Spleen (tissue), 11 donors: ENCODE results near the gene FUT8. TPM values are rescaled to one million over a fixed set of nuclear protein-coding genes. Genes with fewer than 3 reads are reported as not detected.

ENCODE experiments used
- DNase-seq: peaks from one replicate; pipeline ENCODE4 v3.0.0-alpha.2; 2020
- H3K27ac ChIP-seq, 8 donors: fragments of 200-600 bp; sonication (generic) in 7 of 8; 1 replicate in 4 of 8; 2 replicates in 4 of 8; pipeline versions ENCODE4 v1.5.0 to v1.8.0; 2016 to 2021; ENCODE audit warnings: inconsistent platforms in 4 of 8, mild to moderate bottlenecking in 4 of 8, moderate library complexity in 1 of 8
- H3K27me3 ChIP-seq, 7 donors: fragments of 200-600 bp; sonication (generic) in 6 of 7; replicated peaks in 1 of 7; 1 replicate in 4 of 7; 2 replicates in 3 of 7; pipeline versions ENCODE4 v1.5.0 to v1.8.0; 2016 to 2021; ENCODE audit warnings: inconsistent platforms in 3 of 7, mild to moderate bottlenecking in 1 of 7
- H3K36me3 ChIP-seq, 6 donors: fragments of 200-600 bp; sonication (generic) in 5 of 6; 1 replicate in 4 of 6; 2 replicates in 2 of 6; pipeline versions ENCODE4 v1.5.0 to v1.8.0; 2016 to 2021; ENCODE audit warnings: inconsistent platforms in 2 of 6
- H3K4me1 ChIP-seq, 6 donors: fragments of 200-600 bp; sonication (generic) in 5 of 6; 1 replicate in 3 of 6; 2 replicates in 3 of 6; pipeline versions ENCODE4 v1.5.0 to v1.8.0; 2016 to 2021; ENCODE audit warnings: inconsistent platforms in 3 of 6
- H3K4me3 ChIP-seq, 8 donors: fragments of 200-600 bp; sonication (generic) in 7 of 8; 1 replicate in 4 of 8; 2 replicates in 4 of 8; pipeline versions ENCODE4 v1.5.0 to v1.8.0; 2016 to 2021; ENCODE audit warnings: inconsistent platforms in 4 of 8, mild to moderate bottlenecking in 4 of 8, moderate library complexity in 2 of 8
- H3K9me3 ChIP-seq, 8 donors: fragments of 200-600 bp; sonication (generic) in 7 of 8; 1 replicate in 4 of 8; 2 replicates in 4 of 8; pipeline versions ENCODE4 v1.5.0 to v1.8.0; 2016 to 2021; ENCODE audit warnings: inconsistent platforms in 4 of 8
- POLR2A ChIP-seq, 3 donors: fragments of 450-650 bp; IDR thresholded peaks; one replicate each; pipeline ENCODE4 v1.5.1; 2017; ENCODE audit warnings: antibody characterized with exemption in 3 of 3, mild to moderate bottlenecking in 1 of 3
- POLR2AphosphoS5 ChIP-seq, 3 donors: sonication (generic); formaldehyde crosslinking; IDR thresholded peaks; one replicate each; pipeline ENCODE4 v1.5.1; 2017; ENCODE audit warnings: antibody characterized with exemption in 3 of 3
- WGBS, 5 donors: extraction: QIAGEN DNeasy Blood & Tissue Kit in 3 of 5; methylation state at CpG; one replicate each; pipeline versions ENCODE4 v1.1.5 to v1.1.7; 2013 to 2018; 5-methylcytosine and 5-hydroxymethylcytosine counted together
- intact Hi-C: fragments of 100-400 bp; cut with DNase I; formaldehyde crosslinking; loops from one replicate; pipeline ENCODE4 v1.15.0; 2023; ENCODE audit warnings: low total_unique reads
- polyA plus RNA-seq, 3 donors: library from polyadenylated mRNA; stranded (reverse); fragments of 200-250 nt; gene quantifications; one replicate each; pipeline ENCODE4 v1.2.1, GENCODE V29; 2013
- total RNA-seq, 7 donors: library from RNA; depleted of rRNA in 3 of 7; stranded (reverse); fragments of >200 nt in 3 of 7; fragmentation: NEBNext Ultra II Directional in 4 of 7; extraction: Animal tissue kit (Norgen Biotek cat#: 25700) in 4 of 7; gene quantifications; one replicate each; pipeline versions ENCODE4 v1.1.0 to v1.2.1, GENCODE V29; 2016 to 2021
- TF ChIP-seq, protein P1 (sequence below), 11 experiments: fragments of 200-600 bp in 7 of 11; fragments of 450-650 bp in 4 of 11; sonication (generic) in 4 of 11; IDR thresholded peaks in 8 of 11; conservative IDR thresholded peaks in 3 of 11; 1 replicate in 7 of 11; 2 replicates in 4 of 11; pipeline versions ENCODE4 v1.4.0 to v1.8.0; 2016 to 2021; ENCODE audit warnings: antibody characterized with exemption in 11 of 11, inconsistent platforms in 4 of 11, mild to moderate bottlenecking in 1 of 11
- donor health status: healthy with polysubstance abuse.
- donor health status: DM: no; HTN: no; CAD: no; lungs with moderate emphysema.
- donor health status: DM: no; HTN: no; CAD: no.
- donor health status: Bipolar disorder and iron deficiency.
- donor health status: healthy.
- donor health status: DM: no; HTN: no; CAD: no.
- donor health status: DM: yes; HTN: yes; CAD: no.

FUT8 gene
- total and polyA plus RNA-seq, 10 donors = 9.4 to 75.1 (median 53.0) TPM

DNA sequence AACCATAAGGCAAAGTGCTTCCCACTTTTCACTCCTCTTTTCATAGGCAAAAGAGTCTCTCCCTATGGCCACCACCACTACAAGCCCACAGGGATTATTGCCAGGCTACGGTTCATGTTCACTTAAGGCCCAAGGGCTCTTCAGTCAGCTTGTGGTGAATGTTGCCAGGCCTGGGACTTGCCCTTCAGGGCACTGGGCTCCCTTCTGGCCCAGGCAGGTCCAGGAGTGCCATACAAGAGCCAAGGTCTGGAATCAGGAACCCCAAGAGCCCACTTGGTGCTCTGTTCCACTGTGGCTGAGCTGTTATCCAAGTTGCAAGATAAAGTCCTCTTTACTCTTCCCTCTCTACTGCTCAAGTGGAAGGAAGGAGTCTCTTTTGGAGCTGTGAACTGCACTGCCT lies 307.6 kb downstream of the FUT8 start:
- Histone ChIP-seq H3K4me3 (no peak overlapping the region), H3K27ac (no peak overlapping the region), H3K27me3 (no peaks in the 10 kb centered on the region), H3K9me3 (peaks cover 0 to 35% (median 23%) of the 10 kb centered on the region in 8 donors), H3K4me1 (peaks cover 0 to 7% (median 0%) of the 10 kb centered on the region in 6 donors), H3K36me3 (peaks cover 0 to 46% (median 8%) of the 10 kb centered on the region in 6 donors)
- intact Hi-C loops = no loop called here
- WGBS, 5 donors = 97 to 100% (median 100%) methylated on average over 1 of the region's 1 CpG
- no peak for DNase-seq
- TF ChIP-seq POLR2AphosphoS5 (IDR thresholded peaks at IDR 0.05) = no peak
- no peak for TF ChIP-seq POLR2A (IDR thresholded peaks at IDR 0.05)
- TF ChIP-seq, protein P1, sequence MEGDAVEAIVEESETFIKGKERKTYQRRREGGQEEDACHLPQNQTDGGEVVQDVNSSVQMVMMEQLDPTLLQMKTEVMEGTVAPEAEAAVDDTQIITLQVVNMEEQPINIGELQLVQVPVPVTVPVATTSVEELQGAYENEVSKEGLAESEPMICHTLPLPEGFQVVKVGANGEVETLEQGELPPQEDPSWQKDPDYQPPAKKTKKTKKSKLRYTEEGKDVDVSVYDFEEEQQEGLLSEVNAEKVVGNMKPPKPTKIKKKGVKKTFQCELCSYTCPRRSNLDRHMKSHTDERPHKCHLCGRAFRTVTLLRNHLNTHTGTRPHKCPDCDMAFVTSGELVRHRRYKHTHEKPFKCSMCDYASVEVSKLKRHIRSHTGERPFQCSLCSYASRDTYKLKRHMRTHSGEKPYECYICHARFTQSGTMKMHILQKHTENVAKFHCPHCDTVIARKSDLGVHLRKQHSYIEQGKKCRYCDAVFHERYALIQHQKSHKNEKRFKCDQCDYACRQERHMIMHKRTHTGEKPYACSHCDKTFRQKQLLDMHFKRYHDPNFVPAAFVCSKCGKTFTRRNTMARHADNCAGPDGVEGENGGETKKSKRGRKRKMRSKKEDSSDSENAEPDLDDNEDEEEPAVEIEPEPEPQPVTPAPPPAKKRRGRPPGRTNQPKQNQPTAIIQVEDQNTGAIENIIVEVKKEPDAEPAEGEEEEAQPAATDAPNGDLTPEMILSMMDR (IDR thresholded peaks at IDR 0.05 in 8 of 11, conservative IDR thresholded peaks at IDR 0.05 in 3 of 11) = no peak

GRCh38 chr14:65720743-65721142 lies 308.2 kb downstream of the FUT8 start:
- H3K4me1 ChIP-seq = peaks cover 0 to 7% (median 0%) of the 10 kb centered on the region in 6 donors
- H3K4me3 ChIP-seq = no peak overlapping the region
- no peak overlapping the region for H3K27ac ChIP-seq
- H3K27me3 ChIP-seq = no peaks in the 10 kb centered on the region
- peaks cover 0 to 51% (median 10%) of the 10 kb centered on the region in 6 donors for H3K36me3 ChIP-seq
- DNase-seq = no peak
- H3K9me3 ChIP-seq = peaks cover 0 to 31% (median 19%) of the 10 kb centered on the region in 8 donors
- intact Hi-C loops = no loop called here
- 95 to 99% (median 96%) methylated on average over 5 of the region's 5 CpGs for WGBS, 5 donors
- TF ChIP-seq POLR2AphosphoS5 (IDR thresholded peaks at IDR 0.05) = no peak
- TF ChIP-seq, protein P1 (IDR thresholded peaks at IDR 0.05 in 8 of 11, conservative IDR thresholded peaks at IDR 0.05 in 3 of 11) = no peak

DNA sequence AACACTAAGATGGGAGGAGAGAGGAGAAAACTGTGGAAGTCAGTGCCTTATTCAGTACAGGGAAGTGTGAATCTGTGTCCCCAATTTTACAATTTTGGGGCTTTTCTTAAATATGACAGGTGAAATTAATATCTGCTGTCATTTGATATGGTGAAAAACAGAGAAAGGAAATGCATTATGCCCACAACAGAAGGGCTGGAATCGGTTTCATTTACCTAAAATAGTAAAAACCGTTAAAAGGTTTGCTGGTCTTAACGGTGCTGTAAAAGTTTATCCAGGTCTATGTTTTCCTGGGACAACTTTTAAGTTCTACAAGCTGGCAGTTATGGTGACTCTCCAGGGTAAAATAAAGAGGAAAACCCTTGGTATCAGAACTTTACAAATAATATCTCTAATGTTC lies 310.8 kb downstream of the FUT8 start:
- 39 to 46% (median 40%) methylated on average over 3 of the region's 3 CpGs for WGBS, 5 donors
- intact Hi-C loops = no loop called here
- DNase-seq = no peak
- peaks cover 0 to 67% (median 18%) of the 10 kb centered on the region in 6 donors for H3K36me3 ChIP-seq
- H3K4me1 ChIP-seq = peaks cover 0 to 7% (median 0%) of the 10 kb centered on the region in 6 donors
- TF ChIP-seq, protein P1 (IDR thresholded peaks at IDR 0.05 in 8 of 11, conservative IDR thresholded peaks at IDR 0.05 in 3 of 11) = no peak
- TF ChIP-seq POLR2AphosphoS5 (IDR thresholded peaks at IDR 0.05) (no peak), POLR2A (IDR thresholded peaks at IDR 0.05) (no peak)
- peaks cover 0 to 18% (median 8%) of the 10 kb centered on the region in 8 donors for H3K9me3 ChIP-seq
- no peak overlapping the region for H3K27ac ChIP-seq
- no peaks in the 10 kb centered on the region for H3K27me3 ChIP-seq
- no peak overlapping the region for H3K4me3 ChIP-seq

DNA sequence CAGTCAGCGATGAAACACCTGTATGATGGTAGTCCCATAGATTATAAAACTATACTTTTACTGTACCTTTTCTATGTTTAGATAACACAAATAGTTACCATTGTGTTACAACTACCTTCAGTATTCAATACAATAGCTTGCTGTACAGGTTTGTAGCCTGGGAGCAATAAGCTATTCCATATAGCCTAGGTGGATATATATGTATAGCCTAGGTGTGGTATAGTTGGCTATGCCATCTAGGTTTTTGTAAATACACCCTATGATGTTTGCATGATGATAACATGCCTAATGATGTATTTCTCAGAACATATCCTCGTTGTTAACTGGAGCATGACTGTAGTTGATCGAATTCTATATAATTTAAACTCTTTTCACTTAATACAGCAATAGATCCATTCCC lies 316.1 kb downstream of the FUT8 start:
- TF ChIP-seq POLR2A (IDR thresholded peaks at IDR 0.05) (no peak), POLR2AphosphoS5 (IDR thresholded peaks at IDR 0.05) (no peak)
- TF ChIP-seq, protein P1 (IDR thresholded peaks at IDR 0.05 in 8 of 11, conservative IDR thresholded peaks at IDR 0.05 in 3 of 11) = no peak
- WGBS, 5 donors = 95 to 99% (median 98%) methylated on average over 3 of the region's 3 CpGs
- H3K4me3 ChIP-seq = no peak overlapping the region
- H3K27ac ChIP-seq = no peak overlapping the region
- H3K36me3 ChIP-seq = peaks cover 0 to 73% (median 19%) of the 10 kb centered on the region in 6 donors
- H3K4me1 ChIP-seq = no peaks in the 10 kb centered on the region
- intact Hi-C loops = no loop called here
- H3K27me3 ChIP-seq = no peaks in the 10 kb centered on the region
- peaks cover 0 to 10% (median 2%) of the 10 kb centered on the region in 8 donors for H3K9me3 ChIP-seq
- DNase-seq = no peak
